Limb (tissue), 2 donors: Measurements from ENCODE around the gene CAPG.
A peak's percentile ranks its signal among the peaks of the same experiment; 100 is the strongest.
"Not testable (repeated sequence)": the region's sequence is repeated elsewhere in the genome, so short reads cannot be mapped to it uniquely, and the experiment has no call there.

ENCODE experiments used
- DNase-seq, 2 donors: peaks; one replicate each; pipeline ENCODE4 v3.0.0-alpha.2; 2016; ENCODE audit errors: extremely low spot score in 2 of 2

The CAPG gene

DNA sequence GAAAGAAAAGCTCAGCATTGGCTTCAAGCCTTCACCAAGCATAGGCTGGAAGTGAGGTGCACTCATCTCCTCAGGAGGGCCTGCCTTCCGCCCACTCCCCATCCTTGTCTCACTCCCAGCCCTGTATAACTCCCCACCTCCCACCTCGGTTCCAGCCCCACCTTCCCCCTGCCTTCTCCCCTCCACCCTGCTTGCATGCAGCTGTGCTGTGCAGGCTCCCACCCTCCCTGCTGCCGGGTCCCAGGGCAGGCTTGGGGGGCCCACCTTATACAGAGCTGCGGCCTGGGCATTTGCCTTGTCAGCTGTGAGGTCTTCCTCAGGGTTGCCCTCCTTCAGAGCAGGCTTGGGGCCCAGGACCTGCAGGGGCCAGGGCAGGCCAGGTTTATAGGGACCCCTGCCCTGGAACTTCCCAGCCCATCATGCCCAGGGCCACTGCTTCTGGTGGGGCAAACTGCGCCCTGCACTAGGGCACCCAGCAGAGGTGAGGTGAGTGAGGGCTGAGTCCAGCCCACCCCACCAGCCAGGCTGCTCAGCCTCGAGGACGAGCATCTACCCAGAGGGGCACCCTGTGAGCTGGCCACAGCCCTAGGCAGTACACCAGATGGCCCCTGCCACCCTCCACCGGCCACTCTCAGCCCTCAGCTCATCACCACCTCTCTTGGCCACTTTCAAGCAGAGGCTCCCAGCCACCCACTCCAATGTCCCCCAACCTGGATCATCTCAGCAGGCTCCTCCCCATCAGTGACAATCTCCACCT is 11.6 kb downstream of the CAPG start:
- DNase-seq = no peak

DNA sequence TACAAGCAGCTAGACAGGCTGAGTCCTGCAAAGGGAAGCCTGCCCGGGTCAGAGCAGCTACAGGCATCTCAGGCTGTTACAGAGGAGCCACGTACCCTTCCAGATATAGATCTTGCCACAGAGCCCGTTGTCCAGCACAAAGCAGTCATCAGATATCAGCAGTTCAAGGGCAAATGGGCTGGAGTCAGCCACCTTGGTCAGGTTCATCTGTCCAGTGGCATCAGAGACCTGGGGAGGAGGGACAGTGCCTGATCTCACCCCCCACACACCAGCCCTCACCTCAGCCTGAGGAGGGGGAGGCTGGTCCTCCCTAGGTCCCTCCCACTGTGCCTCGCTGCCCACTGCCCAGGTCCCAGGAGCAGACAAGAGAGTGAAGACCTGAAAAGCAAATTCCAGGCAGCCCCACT is 12.2 kb downstream of the CAPG start:
- DNase-seq = no peak

DNA sequence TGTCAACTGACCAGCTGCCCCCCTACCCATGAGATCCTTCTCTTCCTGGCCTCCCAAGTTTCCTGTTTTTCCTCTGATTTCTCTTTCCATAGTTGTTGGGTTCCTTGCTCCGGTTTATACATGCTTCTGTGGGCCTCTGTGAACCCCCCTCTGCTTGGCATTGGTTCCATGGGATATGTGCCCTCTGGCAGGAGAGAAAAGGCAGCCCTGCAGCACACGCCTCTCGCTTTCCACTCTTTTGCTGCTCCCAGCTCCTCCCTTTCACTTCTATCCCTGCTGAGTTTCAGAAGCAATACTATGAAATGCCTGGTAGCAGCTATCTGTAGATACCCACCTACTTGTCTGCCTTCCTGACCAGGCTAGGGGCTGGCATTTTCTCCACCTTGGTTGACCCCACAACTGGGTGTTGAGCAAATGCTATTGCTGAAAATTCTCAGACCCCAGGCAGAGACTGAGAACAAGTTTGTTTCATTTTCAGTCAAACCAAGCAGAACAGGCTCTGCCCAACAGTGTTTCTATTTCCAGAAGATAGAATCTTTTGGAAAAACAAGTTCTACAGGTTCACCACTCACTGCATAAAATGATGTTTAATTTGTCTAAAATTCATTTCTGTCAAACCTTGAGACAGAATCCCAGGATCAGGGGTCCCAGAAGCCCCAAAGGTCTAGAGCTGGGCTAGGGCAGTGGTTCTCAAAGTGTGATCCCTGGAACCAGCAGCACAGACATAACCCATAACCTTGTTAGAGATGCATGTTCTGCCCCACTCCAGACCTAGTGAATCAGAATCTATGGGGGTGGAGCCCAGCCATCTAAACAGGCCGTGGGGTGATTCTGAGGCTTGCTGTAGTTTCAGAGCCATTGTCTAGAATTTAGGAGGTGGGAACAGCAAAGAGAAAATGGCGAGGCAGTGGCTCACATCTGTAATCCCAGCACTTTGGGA is 13.4 kb downstream of the CAPG start:
- DNase-seq = no peak

GRCh38 chr2:85395912-85396475 is 14.2 kb downstream of the CAPG start:
- no peak for DNase-seq

- no peak for DNase-seq
Observed at GRCh38 chr2:85394976-85395375, 15.2 kb downstream of the CAPG start.

DNA sequence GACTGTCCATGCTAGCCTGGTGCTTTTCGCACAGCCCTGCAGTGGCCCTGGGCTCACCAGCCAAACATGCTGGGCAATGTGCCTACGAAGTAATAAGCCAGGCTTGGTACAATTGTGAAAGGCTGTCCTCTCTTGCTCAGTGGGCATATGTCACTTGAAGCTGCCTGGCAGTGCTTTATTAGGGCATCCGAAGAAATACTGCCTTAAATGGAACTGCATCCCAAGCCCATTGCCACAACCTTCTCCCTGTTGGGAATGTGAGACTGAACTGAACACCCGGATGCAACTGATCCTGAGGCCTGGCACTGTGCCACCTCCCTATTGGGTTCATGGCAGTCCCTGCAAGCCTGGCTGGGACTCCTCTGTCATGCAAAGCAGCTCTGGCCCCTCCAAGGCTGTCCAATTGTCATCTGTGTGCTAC is 15.9 kb downstream of the CAPG start:
- no peak for DNase-seq

DNA sequence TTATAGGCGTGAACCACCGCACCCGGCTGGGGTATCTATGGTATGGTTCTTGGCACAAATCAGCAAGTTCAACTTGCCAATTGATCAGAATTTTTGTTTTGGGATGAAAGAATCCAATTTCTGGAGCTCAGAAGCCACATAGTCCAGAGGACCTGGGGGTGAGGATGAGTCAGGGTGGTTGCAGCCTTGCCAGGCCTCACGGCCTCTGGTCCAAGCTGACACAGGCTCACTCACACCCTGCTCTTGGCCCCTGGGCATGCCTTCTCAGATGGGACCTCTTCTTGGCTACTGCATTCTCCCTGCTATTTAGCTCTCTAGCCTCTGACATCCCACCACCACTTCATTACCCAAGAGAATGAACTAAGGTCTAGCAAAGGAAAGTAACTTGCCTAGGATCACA is 16.3 kb downstream of the CAPG start:
- no peak for DNase-seq

GRCh38 chr2:85390941-85391669 is 19.1 kb downstream of the CAPG start:
- peak in 1 of 2 donors; percentile 58 for DNase-seq

DNA sequence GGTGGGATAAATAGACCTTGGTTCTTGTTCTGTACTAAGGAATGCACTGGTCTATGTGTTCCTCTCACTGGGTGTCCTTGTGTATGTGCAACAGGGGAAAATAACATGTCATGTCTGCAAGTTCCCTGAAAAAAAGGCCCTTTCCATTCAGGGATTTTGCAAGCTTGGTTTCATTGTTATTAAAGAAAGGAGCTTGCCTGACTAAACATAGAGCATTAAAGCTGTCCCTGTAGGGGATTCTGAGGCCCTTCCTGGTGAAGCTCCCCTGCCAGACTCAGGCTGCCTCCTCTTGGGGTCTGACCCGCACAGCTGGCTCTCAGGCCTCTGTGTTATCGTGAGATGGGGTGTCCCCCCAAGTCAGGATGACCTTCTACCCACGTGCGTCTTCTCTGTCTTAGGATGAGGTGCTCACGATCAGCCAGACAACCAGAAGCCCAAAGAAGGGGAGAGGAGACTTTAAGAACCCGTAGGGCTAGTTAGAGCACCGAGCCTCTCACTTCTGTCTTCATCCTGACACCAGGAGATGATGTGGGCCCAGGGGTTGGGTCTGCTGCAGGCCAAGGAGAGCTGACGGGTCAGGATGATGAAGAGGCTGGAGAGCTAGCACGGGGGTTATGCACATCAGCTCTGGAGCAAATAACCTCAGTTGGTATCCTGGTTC is 21.2 kb downstream of the CAPG start:
- DNase-seq = no peak

GRCh38 chr2:85387754-85388153 is 22.4 kb downstream of the CAPG start:
- DNase-seq = no peak

DNA sequence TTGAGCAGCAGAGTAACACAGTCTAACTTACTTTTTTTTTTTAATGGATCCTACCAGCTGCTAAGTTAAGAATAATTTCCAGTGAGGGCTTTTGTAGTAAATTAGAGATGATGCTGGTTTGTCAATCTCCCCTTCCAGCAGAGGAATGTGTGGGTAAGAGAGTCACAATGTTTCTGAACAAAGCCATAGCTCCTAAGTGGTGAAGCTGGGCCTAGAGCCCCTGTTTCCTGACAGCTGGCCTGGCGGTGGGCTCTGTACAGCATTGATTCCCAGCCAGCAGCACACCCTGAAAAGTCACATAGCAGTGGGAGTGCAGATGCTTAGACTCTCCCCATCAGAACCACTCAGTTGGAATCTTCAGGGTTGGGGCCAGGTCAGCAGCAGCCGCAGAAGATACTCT is 24.4 kb downstream of the CAPG start:
- DNase-seq = no peak

DNA sequence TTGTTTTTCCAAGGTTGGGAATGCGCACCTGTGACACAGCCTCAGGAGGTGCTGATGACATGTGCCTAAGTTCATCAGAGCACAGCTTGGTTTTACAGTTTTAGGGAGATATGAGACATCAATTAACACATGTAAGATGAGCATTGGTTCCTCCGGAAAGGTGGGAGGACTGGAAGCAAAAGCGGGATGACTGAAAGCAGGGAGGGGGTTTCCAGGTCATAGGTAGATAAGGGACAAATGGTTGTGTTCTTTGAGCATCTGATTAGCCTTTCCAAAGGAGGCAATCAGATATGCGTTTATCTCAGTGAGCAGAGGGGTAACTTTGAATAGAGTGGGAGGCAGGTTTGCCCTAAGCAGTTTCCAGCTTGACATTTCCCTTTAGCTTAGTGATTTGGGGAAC is 26.3 kb downstream of the CAPG start:
- DNase-seq = no peak

DNA sequence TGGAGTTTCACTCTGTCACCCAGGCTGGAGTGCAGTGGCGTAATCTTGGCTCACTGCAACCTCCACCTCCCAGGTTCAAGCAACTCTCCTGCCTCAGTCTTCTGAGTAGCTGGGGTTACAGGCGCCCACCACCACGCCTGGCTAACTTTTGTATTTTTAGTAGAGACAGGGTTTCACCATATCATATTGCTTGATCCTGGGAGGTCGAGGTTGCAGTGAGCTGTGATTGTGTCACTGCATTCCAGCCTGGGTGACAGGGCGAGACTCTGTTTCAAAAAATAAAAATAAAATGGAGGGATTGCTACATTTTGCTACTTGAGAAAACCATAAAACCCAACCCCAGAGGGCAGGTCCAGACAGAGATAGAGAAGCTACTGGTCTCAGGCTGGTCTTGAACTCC is 27.0 kb downstream of the CAPG start:
- DNase-seq = not testable (repeated sequence)

GRCh38 chr2:85380048-85380447 is 30.1 kb downstream of the CAPG start:
- no peak for DNase-seq

DNA sequence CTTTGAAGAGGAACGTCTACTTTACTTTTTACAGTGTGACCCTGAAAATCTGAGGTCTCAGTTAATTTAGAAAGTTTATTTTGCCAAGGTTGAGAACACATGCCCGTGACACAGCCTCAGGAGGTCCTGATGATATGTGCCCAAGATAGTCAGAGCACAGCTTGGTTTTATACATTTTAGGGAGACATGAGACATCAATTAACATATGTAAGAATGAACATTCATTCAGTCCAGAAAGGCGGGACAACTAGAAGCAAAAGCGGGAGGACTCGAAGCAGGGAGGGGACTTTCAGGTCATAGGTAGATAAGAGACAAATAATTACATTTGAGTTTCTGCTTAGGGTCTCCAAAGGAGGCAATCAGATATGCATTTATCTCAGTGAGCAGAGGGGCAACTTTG is 31.9 kb downstream of the CAPG start:
- DNase-seq = no peak

GRCh38 chr2:85377083-85377482 is 33.1 kb downstream of the CAPG start:
- no peak for DNase-seq

DNA sequence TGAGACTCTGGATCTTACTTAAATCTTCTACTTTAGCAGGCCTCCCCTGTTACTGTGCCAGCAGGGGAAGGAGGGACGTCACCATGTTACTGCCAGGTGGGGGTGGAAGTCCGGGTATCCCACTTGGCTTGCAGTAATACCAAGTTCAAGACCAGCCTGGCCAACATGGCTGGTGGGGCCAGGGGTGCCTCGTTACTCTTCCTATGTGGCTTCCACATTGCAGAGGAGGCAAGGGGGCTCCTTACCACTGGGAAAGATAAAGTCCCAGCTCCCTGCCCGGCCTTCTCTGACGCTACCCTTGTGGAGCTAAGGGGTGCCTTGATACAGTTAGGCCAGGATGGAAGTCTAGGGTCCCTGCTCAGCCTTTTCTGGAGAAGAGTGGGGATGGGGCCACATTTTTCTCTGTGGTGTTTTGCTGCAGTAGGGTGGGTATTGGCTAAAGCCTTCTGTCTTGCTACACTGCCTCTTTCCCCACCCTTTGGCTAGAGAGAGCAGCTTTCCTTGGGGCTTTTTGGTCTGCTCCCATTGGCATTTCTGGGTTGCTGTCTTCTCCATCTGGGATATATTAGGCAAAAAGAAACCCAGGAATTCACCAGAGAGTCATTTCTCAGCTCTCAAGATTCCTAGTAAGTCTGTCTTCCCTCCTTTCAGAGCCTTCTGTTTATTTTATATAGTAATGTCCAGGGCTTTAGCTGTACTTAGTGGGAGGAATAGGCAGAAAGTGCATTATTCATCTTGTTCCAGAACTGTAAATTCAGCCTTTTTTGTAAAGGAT is 33.7 kb downstream of the CAPG start:
- DNase-seq = no peak

DNA sequence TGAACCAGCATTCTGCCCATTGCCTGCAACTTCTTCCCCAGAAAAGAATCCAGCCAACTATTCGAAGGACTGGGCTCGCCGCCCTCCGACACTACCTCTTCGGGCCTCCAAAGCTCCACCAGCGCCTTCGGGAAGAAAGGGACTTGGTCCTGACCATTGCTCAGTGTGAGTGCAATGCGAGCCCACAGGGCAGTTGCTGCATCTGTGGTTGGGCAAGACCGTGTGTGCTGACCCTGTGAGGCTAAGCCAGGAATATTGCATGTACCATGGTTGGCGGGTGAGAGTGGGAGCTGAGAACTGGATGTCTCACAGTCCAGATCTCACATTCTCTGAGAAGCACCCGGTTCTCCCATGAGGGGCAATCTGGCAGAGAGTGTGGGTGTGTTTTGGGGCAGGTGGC is 39.1 kb downstream of the CAPG start:
- DNase-seq = no peak

DNA sequence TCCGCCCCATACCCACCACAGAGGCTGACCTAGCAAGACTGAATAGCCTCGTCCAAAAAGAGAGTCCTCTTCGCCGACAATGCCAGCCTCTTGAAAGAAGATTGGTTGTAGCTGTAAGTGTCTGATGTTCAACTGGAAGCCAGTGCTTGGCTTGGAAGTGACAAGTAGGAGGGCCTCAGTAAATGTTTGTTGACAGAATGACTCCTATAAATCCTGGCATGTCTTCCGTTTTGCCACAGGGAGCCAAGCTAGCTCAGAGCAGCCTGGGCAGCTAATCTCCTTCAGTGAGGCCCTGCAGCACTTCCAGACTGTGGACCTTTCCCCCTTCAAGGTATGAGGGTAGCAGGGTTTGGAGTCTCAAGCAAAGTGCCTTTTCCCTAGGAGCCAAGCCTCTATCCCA is 40.7 kb downstream of the CAPG start:
- no peak for DNase-seq

DNA sequence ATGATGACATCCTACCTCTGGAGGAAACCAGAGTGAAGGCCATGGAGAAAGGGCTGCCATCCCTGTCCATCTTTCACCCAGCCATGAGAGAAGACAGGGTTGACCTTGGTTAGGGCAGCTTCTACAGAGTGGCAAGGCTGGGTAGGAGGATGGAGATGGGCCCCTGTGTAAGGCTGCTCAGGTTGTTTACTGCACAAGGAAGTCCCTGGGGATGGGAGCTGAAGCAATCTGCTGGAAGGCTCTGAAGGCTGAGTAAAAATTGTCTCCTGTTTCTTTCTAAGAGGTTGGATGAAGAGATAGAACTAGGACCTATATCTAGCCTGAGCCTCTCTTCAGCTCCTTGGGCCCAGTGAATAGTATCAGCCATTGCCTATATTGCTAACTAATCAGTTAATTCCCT is 41.2 kb downstream of the CAPG start:
- no peak for DNase-seq
